Spleen (tissue), 7 donors: ENCODE measurements around the gene PIAS4.

Source experiments
- POLR2A ChIP-seq, 3 donors: fragments of 450-650 bp; IDR thresholded peaks; one replicate each; pipeline ENCODE4 v1.5.1; 2017; ENCODE audit warnings: antibody characterized with exemption in 3 of 3, mild to moderate bottlenecking in 1 of 3
- TF ChIP-seq, protein P1 (sequence below), 11 experiments: fragments of 200-600 bp in 7 of 11; fragments of 450-650 bp in 4 of 11; sonication (generic) in 4 of 11; IDR thresholded peaks in 8 of 11; conservative IDR thresholded peaks in 3 of 11; 1 replicate in 7 of 11; 2 replicates in 4 of 11; pipeline versions ENCODE4 v1.4.0 to v1.8.0; 2016 to 2021; ENCODE audit warnings: antibody characterized with exemption in 11 of 11, inconsistent platforms in 4 of 11, mild to moderate bottlenecking in 1 of 11
- donor health status: DM: no; HTN: no; CAD: no; lungs with moderate emphysema.
- donor health status: DM: no; HTN: no; CAD: no.
- donor health status: DM: no; HTN: no; CAD: no.

DNA sequence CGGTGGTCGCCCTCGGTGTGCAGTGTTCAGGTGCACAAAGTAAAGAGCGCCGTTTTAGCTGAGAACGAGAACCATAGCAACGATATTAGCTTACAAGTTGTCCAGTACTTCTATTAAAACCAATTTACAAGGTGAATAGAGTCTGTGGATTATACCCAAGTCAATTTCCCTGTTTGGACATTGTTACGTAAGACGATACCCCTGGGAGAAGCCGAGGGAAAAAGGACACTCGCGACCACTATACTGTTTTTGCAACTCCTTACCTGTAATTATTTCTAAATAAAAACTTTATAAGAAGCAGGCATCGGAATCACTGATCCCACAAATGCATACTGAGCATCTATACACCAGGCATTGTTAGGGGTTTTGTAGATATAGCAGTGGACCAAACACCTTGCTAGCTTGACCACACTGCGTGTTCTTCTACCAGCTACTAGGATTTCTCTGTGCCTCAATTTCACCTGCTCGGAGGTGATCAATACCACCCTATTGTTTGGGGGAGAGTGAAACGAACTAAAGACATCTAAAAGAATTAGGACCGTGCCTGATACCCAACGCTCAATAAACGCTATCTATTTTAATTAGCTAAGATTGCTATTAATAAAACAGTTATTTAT lies 21.8 kb upstream of the PIAS4 start:
- no peak for TF ChIP-seq POLR2A (IDR thresholded peaks at IDR 0.05)
- TF ChIP-seq, protein P1, sequence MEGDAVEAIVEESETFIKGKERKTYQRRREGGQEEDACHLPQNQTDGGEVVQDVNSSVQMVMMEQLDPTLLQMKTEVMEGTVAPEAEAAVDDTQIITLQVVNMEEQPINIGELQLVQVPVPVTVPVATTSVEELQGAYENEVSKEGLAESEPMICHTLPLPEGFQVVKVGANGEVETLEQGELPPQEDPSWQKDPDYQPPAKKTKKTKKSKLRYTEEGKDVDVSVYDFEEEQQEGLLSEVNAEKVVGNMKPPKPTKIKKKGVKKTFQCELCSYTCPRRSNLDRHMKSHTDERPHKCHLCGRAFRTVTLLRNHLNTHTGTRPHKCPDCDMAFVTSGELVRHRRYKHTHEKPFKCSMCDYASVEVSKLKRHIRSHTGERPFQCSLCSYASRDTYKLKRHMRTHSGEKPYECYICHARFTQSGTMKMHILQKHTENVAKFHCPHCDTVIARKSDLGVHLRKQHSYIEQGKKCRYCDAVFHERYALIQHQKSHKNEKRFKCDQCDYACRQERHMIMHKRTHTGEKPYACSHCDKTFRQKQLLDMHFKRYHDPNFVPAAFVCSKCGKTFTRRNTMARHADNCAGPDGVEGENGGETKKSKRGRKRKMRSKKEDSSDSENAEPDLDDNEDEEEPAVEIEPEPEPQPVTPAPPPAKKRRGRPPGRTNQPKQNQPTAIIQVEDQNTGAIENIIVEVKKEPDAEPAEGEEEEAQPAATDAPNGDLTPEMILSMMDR (IDR thresholded peaks at IDR 0.05 in 8 of 11, conservative IDR thresholded peaks at IDR 0.05 in 3 of 11) = no peak
